Lower lobe of right lung (tissue), 2 donors: ENCODE measurements around the gene DPYSL4. TPM values are rescaled to one million over a fixed set of nuclear protein-coding genes. Genes with fewer than 3 reads are reported as not detected.
A peak's percentile ranks its signal among the peaks of the same experiment; 100 is the strongest.

Experiments
- ATAC-seq, 2 donors: fragments of 200-7000 bp; cut with Tn5 transposase; one replicate each; pipeline ENCODE4 v1.9.1; 2020 to 2022; ENCODE audit warnings: mild to moderate bottlenecking in 2 of 2, moderate library complexity in 2 of 2
- DNase-seq: peaks from one replicate; pipeline ENCODE4 v3.0.0-alpha.2; 2020
- H3K27ac ChIP-seq: fragments of 200-600 bp; one replicate; pipeline ENCODE4 v1.8.0; 2022
- H3K27me3 ChIP-seq: fragments of 200-600 bp; one replicate; pipeline ENCODE4 v1.8.0; 2022; ENCODE audit warnings: low read depth
- H3K36me3 ChIP-seq: fragments of 200-600 bp; one replicate; pipeline ENCODE4 v1.8.0; 2022; ENCODE audit warnings: mild to moderate bottlenecking
- H3K4me1 ChIP-seq: fragments of 200-600 bp; one replicate; pipeline ENCODE4 v1.8.0; 2022
- H3K4me3 ChIP-seq: fragments of 200-600 bp; one replicate; pipeline ENCODE4 v1.8.0; 2022; ENCODE audit warnings: mild to moderate bottlenecking
- H3K9me3 ChIP-seq: fragments of 200-600 bp; one replicate; pipeline ENCODE4 v1.8.0; 2022
- intact Hi-C: fragments of 100-400 bp; cut with DNase I; formaldehyde crosslinking; loops from one replicate; pipeline ENCODE4 v1.11.0; 2022
- total RNA-seq: library from RNA; stranded (reverse); fragmentation: NEBNext Ultra II Directional; extraction: Animal tissue kit (Norgen Biotek cat#: 25700); gene quantifications from one replicate; pipeline ENCODE4 v1.2.1, GENCODE V29; 2021
- TF ChIP-seq, protein P1 (sequence below): fragments of 200-600 bp; IDR thresholded peaks from one replicate; pipeline ENCODE4 v1.8.0; 2022; ENCODE audit warnings: antibody characterized with exemption, mild to moderate bottlenecking
- donor health status: DM: no; HTN: yes; CAD: no; lungs with severe emphysema.

The DPYSL4 gene
- total RNA-seq, 1 donor from 2014 or later, result 2.1 TPM

DNA sequence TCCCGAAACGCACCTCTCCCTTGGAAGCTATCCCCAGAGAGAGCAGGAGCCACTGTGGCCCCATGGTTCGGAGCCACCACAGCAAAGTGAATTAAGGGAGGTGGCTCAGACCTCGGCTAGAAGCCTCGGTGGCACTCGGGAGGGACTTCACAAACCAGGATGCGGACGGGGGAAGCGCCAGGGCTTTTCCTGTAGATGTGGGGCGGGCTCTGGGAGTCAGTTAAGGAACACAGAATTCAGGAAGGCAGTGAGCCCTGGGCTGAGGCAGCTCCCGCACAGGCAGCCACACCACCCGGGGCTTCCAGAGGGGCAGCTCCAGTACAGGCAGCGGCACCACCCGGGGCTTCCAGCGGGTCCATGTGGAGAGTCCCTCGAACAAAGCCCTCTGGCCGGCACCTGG lies 42.7 kb upstream of the DPYSL4 start:
- no peak for ATAC-seq
- H3K27me3 ChIP-seq, result peaks cover 26% of the 10 kb centered on the region
- peak; percentile 41 for DNase-seq
- H3K4me1 ChIP-seq, result no peaks in the 10 kb centered on the region
- TF ChIP-seq, protein P1, sequence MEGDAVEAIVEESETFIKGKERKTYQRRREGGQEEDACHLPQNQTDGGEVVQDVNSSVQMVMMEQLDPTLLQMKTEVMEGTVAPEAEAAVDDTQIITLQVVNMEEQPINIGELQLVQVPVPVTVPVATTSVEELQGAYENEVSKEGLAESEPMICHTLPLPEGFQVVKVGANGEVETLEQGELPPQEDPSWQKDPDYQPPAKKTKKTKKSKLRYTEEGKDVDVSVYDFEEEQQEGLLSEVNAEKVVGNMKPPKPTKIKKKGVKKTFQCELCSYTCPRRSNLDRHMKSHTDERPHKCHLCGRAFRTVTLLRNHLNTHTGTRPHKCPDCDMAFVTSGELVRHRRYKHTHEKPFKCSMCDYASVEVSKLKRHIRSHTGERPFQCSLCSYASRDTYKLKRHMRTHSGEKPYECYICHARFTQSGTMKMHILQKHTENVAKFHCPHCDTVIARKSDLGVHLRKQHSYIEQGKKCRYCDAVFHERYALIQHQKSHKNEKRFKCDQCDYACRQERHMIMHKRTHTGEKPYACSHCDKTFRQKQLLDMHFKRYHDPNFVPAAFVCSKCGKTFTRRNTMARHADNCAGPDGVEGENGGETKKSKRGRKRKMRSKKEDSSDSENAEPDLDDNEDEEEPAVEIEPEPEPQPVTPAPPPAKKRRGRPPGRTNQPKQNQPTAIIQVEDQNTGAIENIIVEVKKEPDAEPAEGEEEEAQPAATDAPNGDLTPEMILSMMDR, result no peak
- no peaks in the 10 kb centered on the region for H3K9me3 ChIP-seq
- no peak overlapping the region for H3K4me3 ChIP-seq
- no peaks in the 10 kb centered on the region for H3K36me3 ChIP-seq
- intact Hi-C loops, result loop anchor here (10.0 kb wide), 1 partner anchor 259 kb away; no protein-coding TSS in a partner anchor
- no peak overlapping the region for H3K27ac ChIP-seq

DNA sequence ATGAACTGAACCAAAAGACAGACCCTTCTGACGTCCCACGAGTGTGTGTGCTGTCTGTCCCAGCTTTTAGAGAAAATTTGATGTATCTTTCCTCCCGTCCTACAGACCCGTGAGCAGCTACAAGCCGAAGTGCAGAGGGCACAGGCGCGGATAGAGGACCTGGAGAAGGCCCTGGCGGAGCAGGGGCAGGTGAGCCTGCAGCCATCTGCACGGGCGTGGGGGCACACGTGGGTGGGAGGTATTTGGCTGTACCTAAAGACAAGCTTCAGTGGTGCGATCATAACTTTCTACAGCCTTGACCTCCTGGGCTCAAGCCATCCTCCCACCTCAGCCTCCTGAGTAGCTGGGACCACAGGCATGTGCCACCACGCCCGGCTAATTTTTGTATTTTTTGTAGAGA lies 41.7 kb upstream of the DPYSL4 start:
- peak; percentile 41 for DNase-seq
- Histone ChIP-seq H3K9me3 (no peaks in the 10 kb centered on the region), H3K27ac (no peak overlapping the region), H3K4me3 (no peak overlapping the region), H3K36me3 (no peaks in the 10 kb centered on the region), H3K4me1 (no peaks in the 10 kb centered on the region), H3K27me3 (peaks cover 26% of the 10 kb centered on the region)
- ATAC-seq, result no peak
- intact Hi-C loops, result loop anchor here (10.0 kb wide), 1 partner anchor 260 kb away; no protein-coding TSS in a partner anchor
- TF ChIP-seq, protein P1, result no peak

GRCh38 chr10:132145521-132146185 lies 41.1 kb upstream of the DPYSL4 start:
- TF ChIP-seq, protein P1, result no peak
- Histone ChIP-seq H3K27ac (no peak overlapping the region), H3K4me3 (no peak overlapping the region), H3K4me1 (no peaks in the 10 kb centered on the region), H3K36me3 (no peaks in the 10 kb centered on the region), H3K9me3 (no peaks in the 10 kb centered on the region), H3K27me3 (peaks cover 26% of the 10 kb centered on the region)
- DNase-seq, result peak; percentile 30
- ATAC-seq, result no peak
- intact Hi-C loops, result loop anchor here (10.0 kb wide), 1 partner anchor 261 kb away; no protein-coding TSS in a partner anchor

GRCh38 chr10:132146271-132146671 lies 40.5 kb upstream of the DPYSL4 start:
- TF ChIP-seq, protein P1, result no peak
- no peak overlapping the region for H3K4me3 ChIP-seq
- intact Hi-C loops, result loop anchor here (10.0 kb wide), 1 partner anchor 261 kb away; no protein-coding TSS in a partner anchor
- H3K27ac ChIP-seq, result no peak overlapping the region
- H3K36me3 ChIP-seq, result no peaks in the 10 kb centered on the region
- no peaks in the 10 kb centered on the region for H3K4me1 ChIP-seq
- H3K9me3 ChIP-seq, result no peaks in the 10 kb centered on the region
- DNase-seq, result peak; percentile 41
- peaks cover 20% of the 10 kb centered on the region for H3K27me3 ChIP-seq
- ATAC-seq, result no peak

DNA sequence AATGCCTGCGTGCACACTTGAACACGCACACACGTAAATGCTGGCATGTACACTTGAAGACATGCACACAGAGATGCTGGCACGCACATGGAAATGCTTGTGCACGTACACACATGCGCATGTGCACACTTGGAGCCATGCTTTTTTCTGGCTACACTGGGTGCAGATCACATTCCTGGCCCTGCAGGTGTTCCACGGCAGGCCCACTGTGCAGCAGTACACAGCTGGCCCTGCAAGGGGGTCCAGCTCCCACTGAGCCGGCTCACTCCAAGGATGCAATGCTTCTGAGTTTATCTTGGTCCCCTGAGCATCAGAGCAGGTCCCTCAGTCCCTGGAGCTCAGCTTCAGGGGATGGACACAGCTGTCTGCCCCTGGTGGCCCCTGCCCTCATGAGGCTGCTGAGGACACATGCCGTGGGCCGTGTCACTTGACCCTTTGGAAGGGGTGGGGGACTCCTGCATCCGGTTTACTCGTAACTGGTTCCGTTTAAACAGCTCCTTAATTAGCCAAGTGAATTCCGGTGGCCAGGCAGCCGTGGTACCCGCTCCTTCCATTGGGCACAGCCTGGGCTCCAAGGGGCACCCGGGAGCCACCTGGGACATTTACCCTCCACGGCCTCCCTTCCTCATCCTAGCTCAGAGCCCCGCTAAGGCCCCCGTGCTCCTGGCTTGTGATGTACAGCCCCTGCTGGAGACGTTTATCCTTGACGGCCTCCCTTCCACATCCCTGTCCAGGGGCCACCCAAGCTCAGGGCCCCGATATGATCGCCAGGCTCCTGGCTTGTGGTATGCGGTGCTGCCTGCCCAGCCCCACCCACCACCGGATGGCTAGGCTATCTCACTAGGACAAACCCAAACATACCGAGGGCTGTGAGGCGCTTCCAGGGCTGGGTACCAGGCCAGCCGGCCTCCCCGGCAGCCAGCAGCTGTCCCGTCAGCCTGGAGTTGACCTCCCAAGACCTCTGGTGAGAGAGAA lies 39.5 kb upstream of the DPYSL4 start:
- Histone ChIP-seq H3K36me3 (no peaks in the 10 kb centered on the region), H3K9me3 (no peaks in the 10 kb centered on the region), H3K27ac (no peak overlapping the region), H3K4me3 (no peak overlapping the region), H3K27me3 (peaks cover 10% of the 10 kb centered on the region), H3K4me1 (no peaks in the 10 kb centered on the region)
- DNase-seq (peak; percentile 32), ATAC-seq (no peak)
- intact Hi-C loops, result loop anchor here (10.0 kb wide), 1 partner anchor 262 kb away; no protein-coding TSS in a partner anchor
- TF ChIP-seq, protein P1, result no peak
